Epithelial cell of prostate (primary cell): Measurements from ENCODE around the gene ALDH1L1.

Experiments used
- DNase-seq: peaks from one replicate; pipeline ENCODE4 v3.0.0-alpha.2; 2011; ENCODE audit warnings: low read depth, low spot score
- H3K27ac ChIP-seq: fragments of 450-650 bp; 2 replicates; pipeline ENCODE4 v1.5.1; 2017; ENCODE audit warnings: mild to moderate bottlenecking

Gene ALDH1L1

GRCh38 chr3:126156468-126156867, 23.9 kb downstream of the ALDH1L1 start:
- no peak for DNase-seq
- H3K27ac ChIP-seq, result no peak overlapping the region

GRCh38 chr3:126155819-126156218, 24.6 kb downstream of the ALDH1L1 start:
- DNase-seq, result no peak
- H3K27ac ChIP-seq, result no peak overlapping the region

- DNase-seq, result no peak
- H3K27ac ChIP-seq, result no peak overlapping the region
These were observed 25.1 kb downstream of the ALDH1L1 start for GRCh38 chr3:126155280-126155640.

GRCh38 chr3:126154391-126155279, 25.8 kb downstream of the ALDH1L1 start:
- no peak for DNase-seq
- H3K27ac ChIP-seq, result no peak overlapping the region

GRCh38 chr3:126153695-126154360, 26.6 kb downstream of the ALDH1L1 start:
- no peak overlapping the region for H3K27ac ChIP-seq
- no peak for DNase-seq

- no peak for DNase-seq
- no peak overlapping the region for H3K27ac ChIP-seq
These were observed 27.3 kb downstream of the ALDH1L1 start for GRCh38 chr3:126152901-126153694.

- no peak for DNase-seq
- no peak overlapping the region for H3K27ac ChIP-seq
These were observed 27.9 kb downstream of the ALDH1L1 start for GRCh38 chr3:126152458-126152857.

- no peak for DNase-seq
- no peak overlapping the region for H3K27ac ChIP-seq
These were observed 28.7 kb downstream of the ALDH1L1 start for GRCh38 chr3:126151562-126152302.

- no peak for DNase-seq
- no peak overlapping the region for H3K27ac ChIP-seq
These were observed 30.3 kb downstream of the ALDH1L1 start for GRCh38 chr3:126149960-126150515.

- no peak overlapping the region for H3K27ac ChIP-seq
- DNase-seq, result no peak
These were observed 31.0 kb downstream of the ALDH1L1 start for GRCh38 chr3:126149256-126149902.

- DNase-seq, result no peak
- H3K27ac ChIP-seq, result no peak overlapping the region
These were observed 32.3 kb downstream of the ALDH1L1 start for GRCh38 chr3:126147932-126148683.

- H3K27ac ChIP-seq, result no peak overlapping the region
- no peak for DNase-seq
These were observed 33.0 kb downstream of the ALDH1L1 start for GRCh38 chr3:126147147-126147931.

GRCh38 chr3:126146525-126147146, 33.8 kb downstream of the ALDH1L1 start:
- H3K27ac ChIP-seq, result no peak overlapping the region
- DNase-seq, result no peak

- H3K27ac ChIP-seq, result no peak overlapping the region
- no peak for DNase-seq
These were observed 34.4 kb downstream of the ALDH1L1 start for GRCh38 chr3:126146034-126146433.

GRCh38 chr3:126142652-126143051, 37.7 kb downstream of the ALDH1L1 start:
- no peak for DNase-seq
- H3K27ac ChIP-seq, result no peak overlapping the region

GRCh38 chr3:126137490-126138130, 42.8 kb downstream of the ALDH1L1 start:
- no peak for DNase-seq
- no peak overlapping the region for H3K27ac ChIP-seq
